Measurements from ENCODE around the gene IL34.

- TF ChIP-seq EZH2phosphoT487 (IDR thresholded peaks at IDR 0.05), result no peak
- no peak for TF ChIP-seq CTCF (IDR thresholded peaks at IDR 0.05)
- no peak for TF ChIP-seq EZH2 (IDR thresholded peaks at IDR 0.05)
Observed at GRCh38 chr16:70705056-70705455, 58.7 kb downstream of the IL34 start.

Data from neural progenitor cell (in vitro differentiated cells).